Activated gamma-delta T cell (primary cell): ENCODE measurements around the gene P3H1.
"Not testable (repeated sequence)": the region's sequence is repeated elsewhere in the genome, so short reads cannot be mapped to it uniquely, and the experiment has no call there.

Experiments used
- DNase-seq: peaks from one replicate; lab custom pipeline; 2025; lab: John Stamatoyannopoulos, UW
- total RNA-seq, 2 donors: gene quantifications; one replicate each; lab custom pipeline; 2026; lab: John Stamatoyannopoulos, UW

The P3H1 gene, protein sequence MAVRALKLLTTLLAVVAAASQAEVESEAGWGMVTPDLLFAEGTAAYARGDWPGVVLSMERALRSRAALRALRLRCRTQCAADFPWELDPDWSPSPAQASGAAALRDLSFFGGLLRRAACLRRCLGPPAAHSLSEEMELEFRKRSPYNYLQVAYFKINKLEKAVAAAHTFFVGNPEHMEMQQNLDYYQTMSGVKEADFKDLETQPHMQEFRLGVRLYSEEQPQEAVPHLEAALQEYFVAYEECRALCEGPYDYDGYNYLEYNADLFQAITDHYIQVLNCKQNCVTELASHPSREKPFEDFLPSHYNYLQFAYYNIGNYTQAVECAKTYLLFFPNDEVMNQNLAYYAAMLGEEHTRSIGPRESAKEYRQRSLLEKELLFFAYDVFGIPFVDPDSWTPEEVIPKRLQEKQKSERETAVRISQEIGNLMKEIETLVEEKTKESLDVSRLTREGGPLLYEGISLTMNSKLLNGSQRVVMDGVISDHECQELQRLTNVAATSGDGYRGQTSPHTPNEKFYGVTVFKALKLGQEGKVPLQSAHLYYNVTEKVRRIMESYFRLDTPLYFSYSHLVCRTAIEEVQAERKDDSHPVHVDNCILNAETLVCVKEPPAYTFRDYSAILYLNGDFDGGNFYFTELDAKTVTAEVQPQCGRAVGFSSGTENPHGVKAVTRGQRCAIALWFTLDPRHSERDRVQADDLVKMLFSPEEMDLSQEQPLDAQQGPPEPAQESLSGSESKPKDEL
- 59.1 to 60.6 reads per million in 2 donors for total RNA-seq

GRCh38 chr1:42766741-42767509 is at the start of gene P3H1, which contains the start of gene C1orf50:
P3H1 (minus strand) TSS chr1:42767028; CDS start chr1:42766971, 57 bp downstream.
C1orf50 (plus strand) TSS chr1:42767249; CDS start chr1:42767312, 63 bp downstream.
- DNase-seq, result peak; percentile 99

DNA sequence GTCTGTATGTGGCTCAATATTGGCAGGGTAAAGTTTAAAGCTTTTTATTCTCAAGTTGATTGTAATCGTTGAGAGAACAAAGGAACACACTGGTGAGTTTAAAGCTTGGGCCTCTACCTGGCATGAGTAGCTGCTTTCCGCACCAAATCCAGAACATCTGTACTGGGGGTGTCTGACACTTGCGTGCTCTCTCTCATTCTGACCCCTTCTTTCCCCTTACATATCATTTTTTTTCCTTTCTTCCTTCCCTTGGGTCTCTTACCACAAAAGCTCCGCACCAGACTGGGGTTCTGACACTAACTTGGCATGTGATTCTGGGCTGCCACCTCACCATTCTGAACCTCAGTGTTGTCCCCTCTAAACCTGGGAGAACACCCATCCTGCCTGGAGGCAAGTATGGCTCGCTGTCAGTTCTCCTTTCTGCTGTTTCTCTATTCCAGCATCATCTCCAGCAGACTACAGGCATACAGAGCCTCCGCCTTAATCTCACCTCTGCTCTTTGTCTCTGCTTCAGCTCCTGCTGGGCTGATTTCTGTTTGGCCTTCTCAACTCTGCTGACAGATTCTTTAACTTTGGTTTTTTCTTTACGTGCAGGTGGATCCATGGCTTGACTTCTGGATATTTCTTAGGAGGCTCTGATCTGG is 49.2 kb upstream of the P3H1 start:
- DNase-seq, result no peak

GRCh38 chr1:42814815-42815214 is 48.0 kb upstream of the P3H1 start:
- DNase-seq, result not testable (repeated sequence)

DNA sequence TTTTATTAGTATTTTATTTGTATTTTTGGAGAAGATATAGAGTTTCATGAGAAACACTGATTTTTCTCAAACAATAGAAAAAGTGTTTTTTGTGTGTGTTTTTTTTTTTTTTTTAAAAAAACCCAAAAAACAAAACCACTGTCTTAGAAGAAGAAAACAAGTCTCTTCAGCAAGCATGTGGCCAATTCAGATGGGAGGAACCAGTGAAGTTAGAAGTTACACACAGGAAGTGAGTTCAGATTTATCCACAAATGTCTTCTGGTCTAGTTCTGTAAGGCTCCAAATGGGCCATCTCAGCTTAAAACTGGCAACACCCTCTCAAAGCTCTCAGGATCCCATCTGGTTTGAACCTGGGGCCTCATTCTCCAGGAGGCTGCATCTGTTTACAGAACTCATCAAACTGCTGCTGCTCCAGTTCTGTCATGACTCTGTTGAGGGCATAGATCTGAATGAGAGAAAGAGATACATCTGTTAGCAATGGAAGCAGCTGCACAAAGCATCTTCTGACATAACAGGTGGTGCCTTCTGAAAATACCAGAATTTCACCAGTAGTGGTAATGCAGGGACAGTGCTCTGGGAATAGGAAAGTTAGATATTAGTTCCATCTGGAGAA is 40.3 kb upstream of the P3H1 start:
- no peak for DNase-seq

DNA sequence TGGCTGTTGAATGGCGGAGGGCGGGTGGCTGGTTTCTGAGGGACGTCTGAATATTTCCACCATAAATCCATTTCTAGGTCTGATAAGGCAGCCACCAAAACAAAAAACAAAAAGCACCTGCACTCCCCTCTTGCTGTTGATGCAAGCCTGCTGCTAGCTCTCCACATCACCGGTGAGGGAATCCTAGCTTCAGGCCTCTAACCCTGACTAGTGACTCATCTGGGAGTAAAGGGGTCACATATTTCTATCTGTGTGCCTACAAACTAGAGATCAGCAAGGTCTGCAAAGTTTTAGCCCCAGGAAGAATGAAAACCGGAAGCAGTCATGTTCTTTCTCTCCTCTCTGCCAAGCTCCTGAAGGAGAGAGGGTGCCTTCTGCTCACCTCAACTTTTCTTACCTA is 39.8 kb upstream of the P3H1 start:
- no peak for DNase-seq

GRCh38 chr1:42806171-42806570 is 39.3 kb upstream of the P3H1 start:
- DNase-seq, result no peak

DNA sequence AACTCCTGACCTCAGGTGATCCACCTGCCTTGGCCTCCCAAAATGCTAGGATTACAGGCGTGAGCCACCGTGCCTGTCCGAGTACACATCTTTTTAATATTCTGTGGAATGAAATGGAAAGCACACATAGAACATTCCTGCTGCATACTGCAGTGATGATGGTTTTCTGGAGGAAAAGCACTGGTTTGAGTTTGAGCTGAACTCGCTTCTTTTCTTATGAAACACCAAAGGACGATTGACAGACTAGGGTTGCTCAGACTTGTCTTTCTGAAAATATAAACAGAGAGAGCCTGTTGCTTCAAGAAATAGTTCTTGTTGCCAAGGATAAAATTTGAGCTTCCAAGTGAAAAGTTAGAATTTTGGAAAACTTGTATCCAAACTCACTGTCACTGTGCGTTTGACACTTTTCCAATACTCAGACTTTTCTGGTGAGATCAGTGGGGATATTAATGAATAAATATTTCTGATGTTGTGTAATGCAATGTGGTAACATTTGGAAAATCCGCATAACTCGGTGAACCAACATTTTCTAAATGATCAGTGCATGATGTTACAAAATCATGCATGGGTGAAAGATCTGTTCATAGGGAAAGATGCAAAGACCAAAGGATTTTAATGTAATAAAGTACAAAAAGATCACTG is 35.1 kb upstream of the P3H1 start:
- no peak for DNase-seq

- DNase-seq, result no peak
These were observed 31.2 kb upstream of the P3H1 start for GRCh38 chr1:42797979-42798378.

- DNase-seq, result no peak
These were observed 30.6 kb upstream of the P3H1 start for GRCh38 chr1:42797414-42797813.

DNA sequence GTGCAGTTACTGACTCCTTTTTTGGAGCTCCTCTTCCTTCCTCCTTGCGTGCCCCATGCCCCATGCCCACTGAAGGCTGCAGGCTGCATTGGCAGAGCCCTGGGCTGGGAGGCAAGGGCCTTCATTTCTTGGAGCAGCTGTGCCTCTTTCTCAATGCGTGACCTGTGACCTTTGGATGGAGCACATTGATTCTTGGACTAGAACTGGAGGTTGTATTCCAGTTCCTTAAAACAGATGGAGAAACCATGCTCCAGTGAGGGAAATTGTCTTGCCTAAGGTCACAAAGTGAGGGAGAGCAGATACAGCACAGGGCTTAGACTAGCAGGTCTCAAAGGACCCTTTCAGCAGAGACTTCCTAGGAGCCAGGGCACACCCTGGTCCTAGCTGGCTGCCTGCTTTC is 27.0 kb upstream of the P3H1 start:
- DNase-seq, result no peak

- no peak for DNase-seq
These were observed 21.2 kb upstream of the P3H1 start for GRCh38 chr1:42788021-42788420.

DNA sequence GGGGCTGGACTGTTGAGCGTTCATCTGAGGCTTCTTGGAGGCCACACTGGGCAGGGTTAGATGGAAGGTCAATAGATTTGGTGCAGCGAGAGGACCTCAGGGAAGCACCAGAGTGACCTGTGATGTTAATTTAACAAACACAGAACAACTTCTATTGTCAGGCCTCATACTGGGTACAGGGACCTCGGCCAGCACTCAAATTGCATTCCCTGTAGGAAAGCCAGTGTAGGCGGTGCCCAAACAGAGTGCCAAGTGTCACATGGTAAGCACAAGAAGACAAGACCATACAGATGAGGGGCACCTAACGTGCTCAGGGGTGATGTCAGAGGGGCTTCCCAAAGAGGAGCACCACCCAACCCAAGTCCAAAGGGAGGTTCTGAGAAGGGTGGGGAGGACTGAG is 19.3 kb upstream of the P3H1 start:
- DNase-seq, result no peak

GRCh38 chr1:42784946-42785693 is 18.3 kb upstream of the P3H1 start, which contains the start of gene TMEM269:
TMEM269 (plus strand) TSS chr1:42784991; CDS start chr1:42789894, 4,903 bp downstream.
- peak; percentile 23 for DNase-seq

GRCh38 chr1:42784547-42784945 is 17.7 kb upstream of the P3H1 start:
- no peak for DNase-seq

DNA sequence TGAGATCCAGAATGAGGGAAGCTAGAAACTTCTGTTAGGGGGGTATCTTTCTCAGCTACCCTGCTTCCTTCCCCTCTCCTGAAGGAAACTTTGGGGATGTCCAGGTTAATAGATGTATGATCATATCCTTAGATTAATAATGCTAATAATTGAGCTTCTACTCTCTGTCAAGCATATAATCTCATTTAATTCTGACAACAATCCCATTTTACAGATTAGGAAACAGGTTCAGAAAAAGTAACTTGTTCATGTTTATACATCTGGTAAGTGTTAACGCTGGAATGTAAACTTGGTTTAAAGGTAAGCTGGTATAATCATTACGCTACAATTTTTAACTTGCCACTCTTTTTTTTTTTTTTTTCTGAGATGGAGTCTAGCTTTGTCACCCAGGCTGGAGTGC is 16.3 kb upstream of the P3H1 start:
- no peak for DNase-seq

DNA sequence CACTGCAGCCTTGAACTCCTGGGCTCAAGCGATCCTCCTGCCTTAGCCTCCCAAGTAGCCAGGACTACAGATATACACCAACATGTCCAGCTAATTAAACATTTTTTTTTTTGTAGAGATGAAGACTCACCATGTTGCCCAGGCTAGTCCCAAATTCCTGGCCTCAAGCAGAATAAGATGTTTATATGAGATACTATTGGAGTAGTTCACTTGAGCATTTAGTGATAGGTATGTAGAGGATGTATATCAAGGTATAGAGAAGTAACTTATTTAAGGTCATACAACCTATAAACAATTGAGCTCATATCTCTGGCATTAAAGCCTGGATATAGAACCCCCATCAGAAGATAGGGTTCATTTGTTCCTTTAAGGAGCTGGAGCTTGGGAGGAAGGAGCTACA is 13.3 kb upstream of the P3H1 start:
- no peak for DNase-seq

- DNase-seq, result no peak
These were observed 12.9 kb upstream of the P3H1 start for GRCh38 chr1:42779725-42780124.

- no peak for DNase-seq
These were observed 11.0 kb upstream of the P3H1 start for GRCh38 chr1:42777852-42778251.

- DNase-seq, result no peak
These were observed 9.7 kb upstream of the P3H1 start for GRCh38 chr1:42776502-42776901.

GRCh38 chr1:42774928-42775526 is 8.2 kb upstream of the P3H1 start:
- DNase-seq, result no peak
